DND-41 (cell line): ENCODE data around the gene PAX1.
A peak's percentile ranks its signal among the peaks of the same experiment; 100 is the strongest.

Experiments used
- ATAC-seq: fragments of 200-7000 bp; cut with Tn5 transposase; 3 replicates; pipeline ENCODE4 v1.9.1; 2021; ENCODE audit warnings: low read depth; ENCODE audit not compliant: insufficient read depth
- DNase-seq: peaks from one replicate; pipeline ENCODE4 v3.0.0-alpha.2; 2020
- H2AFZ ChIP-seq: 2 replicates; pipeline ENCODE4 v1.6.0; 2012; ENCODE audit warnings: low read depth, low read length
- H3K27ac ChIP-seq: 2 replicates; pipeline ENCODE4 v1.5.1; 2012; ENCODE audit warnings: low read length, inconsistent platforms
- H3K27me3 ChIP-seq: fragments of 200-600 bp; sonication (generic); 2 replicates; pipeline ENCODE4 v1.6.0; 2012; ENCODE audit warnings: low read length, mild to moderate bottlenecking, inconsistent platforms; ENCODE audit not compliant: insufficient read depth, poor library complexity
- H3K36me3 ChIP-seq: 2 replicates; pipeline ENCODE4 v1.5.1; 2012; ENCODE audit warnings: low read length, inconsistent platforms; ENCODE audit not compliant: insufficient read depth
- H3K4me1 ChIP-seq: 2 replicates; pipeline ENCODE4 v1.5.1; 2012; ENCODE audit warnings: mild to moderate bottlenecking, low read length; ENCODE audit not compliant: insufficient read depth
- H3K4me2 ChIP-seq: 2 replicates; pipeline ENCODE4 v1.6.0; 2012; ENCODE audit warnings: mild to moderate bottlenecking, moderate library complexity, low read length, inconsistent platforms; ENCODE audit not compliant: insufficient read depth
- H3K4me3 ChIP-seq, 2 experiments: fragments of 200-600 bp in 1 of 2; shearing (Covaris generic) in 1 of 2; 2 replicates each; pipeline ENCODE4 v1.5.1; 2012 to 2016; ENCODE audit warnings: inconsistent platforms in 2 of 2, low read length in 2 of 2, mild to moderate bottlenecking in 2 of 2, low read depth in 1 of 2, moderate library complexity in 1 of 2
- H3K79me2 ChIP-seq: 2 replicates; pipeline ENCODE4 v1.6.0; 2012; ENCODE audit warnings: low read length, inconsistent platforms; ENCODE audit not compliant: insufficient read depth
- H3K9ac ChIP-seq: 2 replicates; pipeline ENCODE4 v1.6.0; 2012; ENCODE audit warnings: low read depth, mild to moderate bottlenecking, inconsistent platforms, low read length, moderate library complexity
- H3K9me3 ChIP-seq: 2 replicates; pipeline ENCODE4 v1.5.1; 2012; ENCODE audit warnings: low read length, moderate library complexity, mild to moderate bottlenecking, inconsistent platforms; ENCODE audit not compliant: insufficient read depth, severe bottlenecking
- H4K20me1 ChIP-seq: 2 replicates; pipeline ENCODE4 v1.6.0; 2012; ENCODE audit warnings: low read length; ENCODE audit not compliant: insufficient read depth
- CTCF ChIP-seq: IDR thresholded peaks from 2 replicates; pipeline ENCODE4 v1.5.1; 2012; ENCODE audit warnings: borderline replicate concordance, low read length, moderate library complexity, mild to moderate bottlenecking; ENCODE audit not compliant: poor library complexity, severe bottlenecking; ENCODE audit errors: extremely low read depth
- EZH2 ChIP-seq: IDR thresholded peaks from 3 replicates; pipeline ENCODE4 v1.6.1; 2012; ENCODE audit warnings: borderline replicate concordance, low read depth, mild to moderate bottlenecking, moderate library complexity, low read length, inconsistent platforms; ENCODE audit not compliant: severe bottlenecking

The PAX1 gene

GRCh38 chr20:21684671-21685070, 20.8 kb upstream of the PAX1 start:
- no peak overlapping the region for H3K27ac ChIP-seq
- no peak overlapping the region for H3K9ac ChIP-seq
- H3K27me3 ChIP-seq = peaks cover 13% of the 10 kb centered on the region
- H2AFZ ChIP-seq = no peak overlapping the region
- no peak for ATAC-seq
- DNase-seq = no peak
- H3K79me2 ChIP-seq = no peaks in the 10 kb centered on the region
- TF ChIP-seq CTCF = peak; percentile 6
- no peak for TF ChIP-seq EZH2
- H3K36me3 ChIP-seq = no peaks in the 10 kb centered on the region
- H3K4me1 ChIP-seq = no peaks in the 10 kb centered on the region
- no peak overlapping the region for H3K4me2 ChIP-seq
- H4K20me1 ChIP-seq = no peaks in the 10 kb centered on the region
- no peaks in the 10 kb centered on the region for H3K9me3 ChIP-seq
- no peak overlapping the region for H3K4me3 ChIP-seq

- Histone ChIP-seq H3K4me1 (no peaks in the 10 kb centered on the region), H3K36me3 (no peaks in the 10 kb centered on the region), H3K9me3 (no peaks in the 10 kb centered on the region), H3K4me2 (no peak overlapping the region), H3K79me2 (no peaks in the 10 kb centered on the region), H3K27ac (no peak overlapping the region), H3K27me3 (peaks cover 18% of the 10 kb centered on the region), H3K4me3 (no peak overlapping the region), H3K9ac (no peak overlapping the region), H2AFZ (no peak overlapping the region), H4K20me1 (no peaks in the 10 kb centered on the region)
- DNase-seq (no peak), ATAC-seq (no peak)
- no peak for TF ChIP-seq EZH2
- no peak for TF ChIP-seq CTCF
These were observed 19.5 kb upstream of the PAX1 start for GRCh38 chr20:21685981-21686380.

- peaks cover 22% of the 10 kb centered on the region for H3K27me3 ChIP-seq
- no peaks in the 10 kb centered on the region for H3K36me3 ChIP-seq
- TF ChIP-seq CTCF (peak; percentile 65), EZH2 (no peak)
- H3K27ac ChIP-seq = no peak overlapping the region
- no peaks in the 10 kb centered on the region for H3K4me1 ChIP-seq
- H3K9me3 ChIP-seq = no peaks in the 10 kb centered on the region
- no peaks in the 10 kb centered on the region for H3K79me2 ChIP-seq
- DNase-seq (peak; percentile 20), ATAC-seq (no peak)
- no peaks in the 10 kb centered on the region for H4K20me1 ChIP-seq
- H2AFZ ChIP-seq = no peak overlapping the region
- H3K9ac ChIP-seq = no peak overlapping the region
- H3K4me2 ChIP-seq = no peak overlapping the region
- H3K4me3 ChIP-seq = no peak overlapping the region
These were observed 12.1 kb upstream of the PAX1 start for GRCh38 chr20:21693322-21693721.

- H3K79me2 ChIP-seq = no peaks in the 10 kb centered on the region
- H4K20me1 ChIP-seq = no peaks in the 10 kb centered on the region
- no peak overlapping the region for H3K4me3 ChIP-seq
- H3K36me3 ChIP-seq = no peaks in the 10 kb centered on the region
- no peak overlapping the region for H2AFZ ChIP-seq
- no peak for DNase-seq
- H3K9ac ChIP-seq = no peak overlapping the region
- H3K27me3 ChIP-seq = peaks cover 5% of the 10 kb centered on the region
- H3K4me2 ChIP-seq = no peak overlapping the region
- H3K27ac ChIP-seq = no peak overlapping the region
- H3K4me1 ChIP-seq = no peaks in the 10 kb centered on the region
- H3K9me3 ChIP-seq = no peaks in the 10 kb centered on the region
- no peak for ATAC-seq
- TF ChIP-seq CTCF (no peak), EZH2 (no peak)
These were observed 6.8 kb upstream of the PAX1 start for GRCh38 chr20:21698494-21699215.
